ENCODE measurements around the gene ST6GALNAC3.
"Not testable (repeated sequence)": the region's sequence is repeated elsewhere in the genome, so short reads cannot be mapped to it uniquely, and the experiment has no call there.

The ST6GALNAC3 gene

DNA sequence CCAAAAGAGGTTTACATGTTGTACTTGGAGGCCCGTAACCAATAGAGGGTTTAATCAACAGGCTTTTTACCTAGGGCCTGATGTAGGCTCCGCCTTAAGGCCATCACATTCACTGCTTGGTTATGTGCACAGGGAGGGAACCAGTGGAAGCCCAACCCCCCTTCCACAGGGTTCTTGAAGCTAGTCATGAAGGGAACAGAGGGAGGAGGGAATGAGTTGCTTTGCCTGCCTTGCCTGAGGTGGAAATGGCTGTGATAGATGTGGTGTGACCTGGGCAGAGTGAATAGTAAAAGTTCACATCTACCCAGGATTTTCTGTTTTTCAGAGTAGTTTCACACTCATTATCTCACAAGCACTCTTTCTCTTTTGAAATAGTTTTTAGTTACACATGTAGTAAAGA is 215.1 kb downstream of the ST6GALNAC3 start:
- no peak for DNase-seq (ENCODE audit: low read depth)

DNA sequence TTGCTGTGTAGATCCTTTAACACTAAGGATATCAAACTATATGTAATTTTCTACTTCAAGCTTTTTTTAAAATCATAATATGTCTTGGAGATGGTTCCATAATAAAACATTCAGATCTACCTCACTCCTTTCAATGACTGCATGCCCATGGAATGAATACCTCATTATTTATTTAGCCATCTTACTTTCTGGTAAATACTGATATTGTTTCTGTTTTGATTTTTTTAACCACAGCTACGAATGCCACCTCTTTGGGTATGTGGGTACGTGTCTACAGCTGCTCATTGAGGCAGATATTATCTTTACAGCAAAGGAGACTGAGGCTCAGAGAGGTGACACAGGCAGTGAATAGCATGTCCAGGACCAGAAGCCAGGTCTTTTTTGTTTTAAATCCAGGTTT is 215.7 kb downstream of the ST6GALNAC3 start:
- DNase-seq (ENCODE audit: low read depth), result no peak

DNA sequence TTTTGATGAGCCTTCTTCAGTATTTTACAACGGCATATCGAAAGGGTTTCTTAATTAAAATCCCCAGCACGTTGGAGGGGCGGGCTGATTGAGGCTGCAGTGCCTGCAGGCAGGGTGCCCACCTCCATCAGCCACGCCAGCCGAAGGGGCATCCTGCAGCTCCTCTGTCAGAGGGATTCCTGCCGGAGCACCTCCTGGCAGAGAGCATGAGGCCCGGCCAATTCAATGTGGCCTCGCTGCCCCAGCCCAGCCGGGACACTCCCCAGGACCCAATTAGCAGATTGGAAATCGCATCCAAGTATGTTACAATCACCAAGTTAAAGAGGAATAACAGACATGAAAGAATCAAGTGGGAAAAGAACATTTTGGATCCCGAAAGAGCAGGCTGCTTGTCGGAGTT is 216.6 kb downstream of the ST6GALNAC3 start:
- no peak for DNase-seq (ENCODE audit: low read depth)

DNA sequence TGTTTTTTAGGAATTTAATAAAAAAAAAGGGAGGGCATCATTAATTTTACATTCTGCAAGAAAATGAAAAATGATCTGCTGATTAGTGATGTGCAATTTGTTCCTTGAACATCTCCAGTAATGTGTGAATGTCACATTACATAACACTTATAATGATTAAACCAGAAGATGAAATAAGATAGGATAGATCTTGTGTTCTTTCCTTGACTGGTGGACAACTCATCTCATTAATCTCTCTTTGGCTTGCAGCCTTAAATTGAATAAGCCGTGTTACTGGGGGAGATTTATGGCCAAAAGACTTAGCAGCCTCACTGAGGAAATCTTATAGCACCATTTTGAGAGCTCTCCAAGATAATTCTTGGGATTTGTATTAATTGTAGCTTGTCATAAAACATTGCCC is 217.2 kb downstream of the ST6GALNAC3 start:
- no peak for DNase-seq (ENCODE audit: low read depth)

DNA sequence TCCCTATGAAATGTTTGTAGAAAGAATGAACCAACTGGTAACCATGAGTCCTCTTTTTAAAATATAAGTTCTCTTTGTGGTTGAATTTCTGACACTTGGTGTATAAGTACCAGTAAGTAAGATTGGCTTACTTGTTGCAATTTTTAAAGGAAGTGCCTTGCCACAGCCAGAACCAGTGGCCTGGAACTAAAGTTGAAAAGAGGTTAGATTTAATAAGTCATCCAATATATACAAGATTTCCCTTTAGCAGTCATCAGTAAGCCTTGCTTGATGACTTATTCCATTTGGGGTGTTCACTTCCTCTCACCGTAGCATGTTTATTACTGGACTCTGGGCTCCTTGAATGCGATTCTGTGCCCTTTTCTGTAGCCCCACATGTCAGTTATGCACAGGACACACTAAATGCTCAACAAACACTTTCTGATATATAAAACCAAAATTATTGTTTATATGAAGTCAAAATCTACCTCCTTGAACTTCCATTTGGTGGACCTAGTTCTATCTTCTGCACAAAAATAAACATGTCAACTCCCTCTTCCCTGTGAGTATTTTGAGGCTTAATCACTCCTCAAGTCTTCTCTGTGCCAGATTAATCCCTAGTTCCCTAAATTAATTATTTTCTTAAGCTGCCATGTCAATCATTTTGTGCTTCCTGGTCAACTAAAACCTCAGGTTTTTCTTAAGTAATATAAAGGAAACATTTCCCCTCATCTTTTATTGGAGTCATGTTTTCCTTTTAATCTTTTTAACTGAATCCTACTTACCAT is 218.1 kb downstream of the ST6GALNAC3 start:
- no peak for DNase-seq (ENCODE audit: low read depth)

DNA sequence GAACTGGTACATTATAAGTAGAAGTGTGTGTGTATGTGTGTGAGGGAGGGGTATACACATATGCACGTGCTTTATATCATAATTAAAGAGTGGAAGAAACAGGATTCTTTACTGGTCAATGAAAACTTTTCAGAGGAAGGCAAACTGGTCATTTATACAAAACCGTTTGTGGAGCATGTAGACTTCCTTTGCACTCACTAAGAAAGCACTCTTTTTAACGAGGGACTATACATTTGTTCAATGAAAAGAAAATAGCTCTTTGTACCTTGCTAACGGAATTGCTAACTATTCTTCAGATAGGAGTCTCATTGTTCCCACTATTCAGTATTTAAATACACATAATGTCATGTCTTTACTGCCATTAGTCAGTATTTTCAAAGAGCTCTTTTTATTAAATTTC is 219.3 kb downstream of the ST6GALNAC3 start:
- no peak for DNase-seq (ENCODE audit: low read depth)

DNA sequence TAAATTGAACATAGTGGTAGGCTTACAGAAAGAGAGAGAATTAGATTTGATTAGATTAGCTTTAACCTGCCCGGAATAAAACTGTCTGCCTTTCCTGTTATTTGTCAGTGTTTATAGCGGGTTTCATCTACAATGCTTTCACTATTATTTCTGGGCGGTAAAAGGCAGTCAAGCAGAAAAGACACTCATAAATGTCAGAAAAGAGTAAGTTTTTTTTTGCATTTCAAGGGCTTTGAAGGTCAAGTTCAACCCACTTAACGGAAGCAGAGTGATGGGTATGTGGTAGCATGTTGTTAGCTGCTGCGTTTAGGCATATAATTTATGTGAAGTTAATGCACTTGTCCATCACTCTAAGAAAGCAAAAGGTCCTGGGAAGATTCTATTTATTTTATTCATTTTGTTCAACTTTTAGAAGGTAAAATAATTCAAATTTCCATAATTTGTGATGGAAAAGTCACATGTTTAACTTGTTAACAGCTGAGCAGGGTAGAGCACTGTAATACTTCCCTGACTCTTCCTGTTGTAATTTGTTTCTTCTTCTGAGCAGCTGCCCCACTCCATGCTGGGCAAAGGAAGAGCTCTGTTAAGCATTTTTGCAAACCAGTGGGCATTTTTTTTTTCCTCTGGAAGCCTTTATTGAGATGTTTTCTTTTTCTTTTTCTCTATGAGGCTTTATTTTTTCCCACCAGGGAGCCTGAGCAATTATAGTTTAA is 220.1 kb downstream of the ST6GALNAC3 start:
- DNase-seq (ENCODE audit: low read depth), result no peak

DNA sequence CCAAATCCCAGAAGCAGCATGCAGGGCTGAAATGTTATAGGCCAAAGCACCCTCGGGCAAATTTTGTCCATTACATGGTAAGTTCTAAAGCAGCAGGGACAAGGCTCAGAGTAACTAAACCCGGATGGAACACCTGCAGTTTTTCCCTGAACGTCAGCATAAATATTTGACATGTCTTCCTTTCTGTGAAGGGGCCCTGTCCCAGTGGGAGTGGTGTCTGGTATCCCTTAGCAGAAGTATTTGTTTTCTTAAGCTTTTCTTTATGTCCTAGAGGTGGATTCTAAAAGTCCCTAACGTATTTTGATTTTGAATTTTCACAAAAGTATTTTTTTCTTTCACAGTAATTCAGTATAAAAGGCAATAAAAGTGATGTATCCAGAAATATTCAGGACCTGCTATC is 223.9 kb downstream of the ST6GALNAC3 start:
- DNase-seq (ENCODE audit: low read depth), result no peak

DNA sequence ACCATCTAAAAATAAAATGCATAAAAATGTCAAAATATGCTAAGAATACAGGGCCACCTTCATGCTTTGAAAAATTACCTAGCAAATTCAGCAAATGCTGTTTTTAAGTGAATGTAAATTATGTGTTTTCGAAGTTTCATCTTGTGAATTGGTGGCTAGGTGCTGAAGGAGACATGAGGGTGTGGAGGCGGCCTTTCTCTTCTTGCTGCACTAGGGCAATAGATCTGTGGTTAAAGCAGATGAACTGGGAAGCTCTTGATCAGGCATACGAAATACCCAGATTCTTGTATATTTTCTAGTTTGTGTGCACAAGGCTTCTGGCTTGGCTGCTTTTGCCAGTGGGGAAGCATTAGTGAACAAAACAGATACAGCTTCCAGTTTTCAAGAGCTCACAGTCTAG is 224.5 kb downstream of the ST6GALNAC3 start:
- no peak for DNase-seq (ENCODE audit: low read depth)

DNA sequence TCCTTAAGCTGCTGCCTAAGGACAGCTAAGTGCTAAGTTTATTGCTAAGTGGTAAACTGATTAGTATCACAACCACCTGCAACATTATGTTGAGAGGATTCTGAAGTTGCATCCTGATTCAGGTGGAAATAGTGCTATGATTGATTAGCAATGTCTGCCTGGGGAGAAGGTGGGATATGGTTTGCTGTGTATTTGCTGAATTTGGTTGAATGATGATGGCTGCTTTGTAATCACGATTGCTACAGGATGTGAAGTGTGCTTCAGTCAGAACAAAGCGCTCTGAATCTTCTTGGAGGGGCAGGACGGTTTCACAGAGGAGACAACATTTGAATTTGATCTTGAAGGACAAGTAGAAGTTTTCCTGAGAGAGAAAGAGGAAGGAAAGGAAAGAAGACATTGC is 226.0 kb downstream of the ST6GALNAC3 start:
- no peak for DNase-seq (ENCODE audit: low read depth)

DNA sequence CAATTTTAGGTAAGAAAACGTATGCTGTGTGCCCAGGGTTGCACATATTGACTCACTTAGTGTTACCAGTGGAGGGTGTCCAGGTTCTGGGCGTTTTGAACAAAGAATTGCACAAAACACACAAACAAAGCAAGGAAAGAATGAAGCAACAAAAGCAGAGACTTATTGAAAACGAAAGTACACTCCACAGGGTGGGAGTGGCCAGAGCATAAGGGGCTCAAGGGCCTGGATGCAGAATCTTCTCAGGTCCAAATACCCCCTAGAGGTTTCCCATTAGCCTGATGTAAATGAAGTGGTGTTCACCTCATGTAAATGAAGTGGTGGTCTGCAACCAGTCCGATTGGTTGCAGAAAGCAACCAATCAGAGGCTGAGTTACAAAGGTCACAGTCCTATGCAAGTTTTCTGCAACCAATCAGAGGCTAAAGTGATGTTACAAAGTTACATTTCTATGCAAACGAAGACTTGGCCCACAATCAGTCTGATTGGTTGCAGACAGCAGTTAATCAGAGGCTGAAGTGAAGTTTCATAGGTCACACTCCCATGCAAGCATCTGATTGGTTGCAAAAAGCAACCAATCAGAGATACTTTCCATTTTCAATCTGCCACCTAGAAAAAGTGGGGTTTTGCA is 228.3 kb downstream of the ST6GALNAC3 start:
- no peak for DNase-seq (ENCODE audit: low read depth)

DNA sequence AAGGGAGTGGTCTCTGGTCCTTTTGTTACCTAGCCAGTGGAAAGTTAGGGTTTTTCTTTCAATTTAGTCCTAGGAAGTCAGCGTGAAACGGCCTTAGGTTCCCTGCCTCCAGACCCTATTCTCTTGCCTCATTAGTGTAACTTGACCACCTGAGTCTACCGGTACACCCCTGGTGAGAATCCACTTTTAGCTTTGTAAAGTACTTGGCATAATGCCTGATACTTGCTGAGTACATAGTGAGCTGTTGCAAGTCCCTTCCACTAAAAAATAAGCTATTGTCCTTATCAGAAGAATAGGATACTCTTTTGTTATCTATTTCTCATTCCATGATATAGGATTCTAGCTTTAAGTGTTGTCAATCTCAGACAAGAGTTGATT is 228.8 kb downstream of the ST6GALNAC3 start:
- DNase-seq (ENCODE audit: low read depth), result no peak

DNA sequence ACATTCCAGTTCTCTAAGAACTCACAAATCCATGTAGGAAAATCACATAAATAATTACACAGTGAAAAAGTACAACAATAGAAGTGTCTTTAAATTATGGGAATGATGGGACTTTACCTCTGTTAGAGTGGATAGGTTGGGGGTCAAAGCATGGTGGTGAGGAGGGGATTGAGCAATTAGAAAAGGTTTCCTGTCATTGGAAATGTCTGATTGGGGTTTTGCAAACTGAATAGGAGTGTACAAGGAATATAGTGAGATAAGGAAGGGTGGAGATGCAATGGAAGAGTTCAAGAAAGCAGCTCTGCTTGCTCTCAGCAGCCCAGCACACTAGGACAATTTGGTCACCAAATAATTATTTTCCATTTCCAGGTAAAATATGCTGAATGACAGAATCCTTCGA is 238.8 kb downstream of the ST6GALNAC3 start:
- DNase-seq (ENCODE audit: low read depth), result no peak

DNA sequence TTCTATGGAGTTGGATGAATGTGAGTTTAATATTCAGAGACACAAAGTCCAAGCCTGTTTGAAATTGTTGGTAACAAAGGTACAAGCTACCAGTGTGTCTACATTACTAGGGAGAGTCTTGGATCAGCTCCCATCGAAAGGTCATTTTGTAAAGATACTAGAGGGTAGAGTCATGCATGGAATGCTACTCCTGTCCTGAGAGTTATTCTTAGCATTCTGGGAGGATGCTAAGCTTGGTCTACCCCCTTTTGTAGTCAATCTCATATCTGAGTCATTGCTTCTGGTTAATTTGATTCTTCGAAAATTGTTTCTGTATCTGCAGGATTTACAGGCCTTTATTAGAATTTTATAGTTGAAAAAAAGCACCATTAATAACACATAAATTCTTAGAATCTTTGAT is 240.2 kb downstream of the ST6GALNAC3 start:
- DNase-seq (ENCODE audit: low read depth), result no peak

DNA sequence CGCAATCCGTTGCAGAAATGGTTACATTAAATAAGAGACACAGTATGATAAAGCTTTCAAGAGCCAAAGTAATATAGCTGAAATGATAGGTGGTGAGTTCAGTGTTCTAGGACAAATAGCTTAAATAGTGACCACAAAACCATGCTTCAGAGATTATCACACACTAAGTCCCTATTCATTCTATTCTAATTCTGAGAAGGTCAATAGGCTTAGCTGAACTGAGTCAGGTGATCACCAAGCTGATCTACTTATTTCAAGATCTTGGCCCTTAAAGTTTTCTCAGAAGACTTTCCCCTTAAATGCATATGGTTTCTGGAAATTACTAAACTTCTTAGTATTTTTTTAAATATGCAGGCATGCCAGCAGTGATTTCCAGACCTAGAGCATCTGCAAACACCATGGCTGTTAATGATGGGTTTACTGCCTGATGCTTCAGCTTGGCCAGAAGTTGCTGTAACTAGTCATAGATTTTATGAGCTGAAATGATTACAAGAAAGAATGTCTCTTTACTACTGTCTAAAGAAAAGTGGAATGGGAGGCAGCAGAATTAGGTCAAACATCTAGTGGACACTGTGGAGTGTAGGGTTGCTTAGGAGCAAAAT is 242.9 kb downstream of the ST6GALNAC3 start:
- DNase-seq (ENCODE audit: low read depth), result no peak

DNA sequence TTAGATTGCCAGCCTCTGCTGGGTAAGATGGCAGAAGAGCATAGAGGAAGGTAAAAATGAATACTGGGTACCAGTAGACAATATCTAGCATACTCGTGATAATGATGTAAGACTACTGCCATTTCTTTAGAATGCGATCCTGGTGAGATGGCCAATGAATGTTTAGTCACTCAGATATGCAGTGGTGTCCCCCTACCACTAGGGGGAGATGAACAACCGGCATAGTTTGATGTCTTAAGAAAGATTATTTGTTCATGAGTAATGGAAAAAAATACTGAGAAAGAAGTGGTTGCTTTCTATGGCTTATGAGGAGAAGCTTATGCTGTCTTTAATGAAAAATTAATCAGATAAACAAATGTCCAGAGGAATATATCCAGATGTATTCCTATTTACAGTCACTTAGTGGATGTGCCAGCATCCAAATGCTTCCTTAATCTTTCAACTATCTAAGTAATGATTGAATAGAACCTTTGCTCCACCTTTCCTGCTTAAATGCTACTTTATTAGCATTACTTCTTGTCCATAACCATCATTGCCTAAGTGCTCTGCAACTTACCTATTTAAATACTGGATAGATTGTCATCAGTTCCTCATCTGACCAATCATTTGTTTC is 256.6 kb downstream of the ST6GALNAC3 start:
- DNase-seq (ENCODE audit: low read depth), result peak; percentile 64

DNA sequence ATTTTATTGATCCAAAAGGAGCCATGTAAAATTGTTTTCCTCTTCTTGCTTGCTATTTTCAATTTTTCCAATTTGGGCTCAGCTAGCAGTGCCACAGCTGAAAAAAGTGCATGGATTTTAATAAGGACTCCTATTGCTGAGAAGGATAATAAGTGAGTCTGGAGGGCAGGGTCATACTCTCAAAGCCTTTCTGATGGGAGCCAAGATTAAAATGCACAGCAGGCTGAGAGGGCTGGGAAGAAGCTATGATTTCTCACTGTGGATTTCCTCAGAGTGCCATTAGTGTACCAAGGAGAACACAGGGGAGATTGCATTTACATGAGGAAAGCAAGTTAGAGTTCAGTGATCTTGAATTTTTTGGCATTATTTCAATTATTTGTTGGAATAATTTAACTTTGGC is 261.3 kb downstream of the ST6GALNAC3 start:
- no peak for DNase-seq (ENCODE audit: low read depth)

DNA sequence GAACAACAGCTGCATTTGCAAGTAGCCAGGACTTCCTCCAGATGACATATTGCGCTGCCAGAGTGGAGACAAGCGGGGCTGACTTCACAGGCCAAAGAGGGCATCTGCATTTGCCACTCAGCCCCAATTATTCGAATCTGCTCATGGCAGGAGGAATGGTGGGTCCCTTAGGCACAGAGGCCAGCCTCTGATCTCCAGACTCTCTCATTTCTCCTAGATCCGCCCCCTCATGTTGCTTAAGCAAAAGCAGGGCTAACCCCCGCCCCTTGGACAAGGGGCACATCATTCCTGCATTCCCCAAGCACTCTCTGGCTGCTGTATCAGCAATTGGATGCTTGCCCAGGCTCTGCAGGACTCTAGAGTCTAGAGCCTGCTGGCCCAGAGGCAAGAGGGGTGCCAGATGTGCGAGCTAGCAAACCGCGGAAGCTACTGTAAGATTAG is 262.4 kb downstream of the ST6GALNAC3 start:
- peak; percentile 59 for DNase-seq (ENCODE audit: low read depth)

DNA sequence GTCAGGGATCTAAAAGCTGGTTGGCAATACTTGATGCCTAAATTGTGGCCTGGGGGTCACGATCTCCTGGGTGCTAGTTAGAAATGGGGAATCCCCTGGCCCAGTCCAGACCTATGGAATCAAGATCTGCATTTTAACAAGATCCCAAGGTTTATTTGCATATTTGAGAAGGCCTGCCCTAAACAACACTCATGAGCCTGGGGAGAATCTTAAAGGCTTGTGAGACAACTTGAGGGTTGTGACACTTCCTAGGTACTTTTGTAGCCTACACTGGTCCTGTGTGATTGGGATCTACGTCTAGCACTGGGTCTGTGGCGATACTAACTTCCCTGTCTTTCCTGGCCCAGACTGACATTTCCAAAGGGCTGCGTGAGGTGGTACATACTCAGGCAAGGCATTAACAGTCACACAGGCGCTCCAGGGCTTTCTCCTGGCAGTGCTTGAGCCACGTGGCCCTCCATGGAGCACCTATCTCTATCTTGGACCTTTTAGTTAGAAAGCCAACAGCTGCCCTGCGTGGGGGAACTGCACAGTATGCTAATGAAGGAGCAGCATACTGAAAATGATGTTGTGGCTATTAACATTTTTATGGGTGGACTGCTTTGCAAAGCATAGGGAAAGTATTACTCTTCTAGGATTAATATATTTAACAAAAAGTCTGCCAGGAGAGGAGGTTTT is 263.1 kb downstream of the ST6GALNAC3 start:
- DNase-seq (ENCODE audit: low read depth), result no peak

DNA sequence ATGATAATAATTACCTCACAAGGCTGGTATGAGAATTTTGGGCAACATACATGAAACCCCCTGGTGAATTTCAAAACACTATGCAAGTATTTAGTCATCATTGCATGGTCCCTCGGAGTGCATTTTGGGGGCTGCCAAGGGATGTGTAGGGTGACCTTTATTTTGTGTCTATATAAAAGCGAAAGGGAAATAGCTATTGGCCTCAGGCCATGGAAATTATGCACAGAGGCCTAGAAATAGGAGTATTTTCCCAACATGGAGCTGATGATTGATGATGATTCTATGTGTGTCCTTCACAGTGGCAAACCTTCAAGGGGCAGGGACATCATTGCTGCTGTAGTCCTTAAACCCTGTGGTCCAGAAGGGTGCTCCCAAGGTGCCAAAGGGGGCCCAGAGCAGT is 265.5 kb downstream of the ST6GALNAC3 start:
- no peak for DNase-seq (ENCODE audit: low read depth)

DNA sequence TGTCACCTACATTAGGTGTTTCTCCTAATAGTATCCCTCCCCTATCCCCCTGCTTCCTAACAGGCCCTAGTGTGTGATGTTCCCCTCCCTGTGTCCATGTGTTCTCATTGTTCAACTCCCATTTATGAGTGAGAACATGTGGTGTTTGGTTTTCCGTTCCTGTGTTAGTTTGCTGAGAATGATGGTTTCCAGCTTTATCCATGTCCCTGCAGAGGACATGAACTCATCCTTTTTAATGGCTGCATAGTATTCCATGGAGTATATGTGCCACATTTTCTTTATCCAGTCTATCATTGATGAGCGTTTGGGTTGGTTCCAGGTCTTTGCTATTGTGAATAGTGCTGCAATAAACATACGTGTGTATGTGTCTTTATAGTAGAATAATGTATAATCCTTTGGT is 267.3 kb downstream of the ST6GALNAC3 start:
- not testable (repeated sequence) for DNase-seq (ENCODE audit: low read depth)

DNA sequence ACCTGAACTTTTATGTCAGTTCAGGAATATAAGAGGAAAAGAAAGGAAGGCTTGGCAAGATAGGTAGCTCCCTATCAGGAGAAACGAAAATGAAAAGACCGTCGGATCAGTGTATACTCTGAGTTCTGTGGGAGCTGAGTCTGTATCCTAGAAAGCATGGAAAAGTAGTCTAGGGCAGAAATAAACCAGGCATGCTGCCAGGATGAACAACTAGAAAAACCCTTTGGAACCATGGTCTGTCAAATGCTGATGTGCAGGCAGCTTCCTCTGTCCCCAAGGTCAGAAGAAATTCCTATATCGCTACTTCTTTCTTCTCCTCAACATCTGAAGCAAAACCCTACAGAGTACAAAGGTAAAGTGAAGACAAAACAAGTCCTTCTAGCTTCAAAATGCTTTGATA is 268.8 kb downstream of the ST6GALNAC3 start:
- DNase-seq (ENCODE audit: low read depth), result no peak

All from HS-27A (cell line).